ENCODE measurements around the gene ASCL1. TPM values are rescaled to one million over a fixed set of nuclear protein-coding genes. Genes with fewer than 3 reads are reported as not detected.

ASCL1 gene
- total RNA-seq, 1 experiment from 2014 or later = not detected

DNA sequence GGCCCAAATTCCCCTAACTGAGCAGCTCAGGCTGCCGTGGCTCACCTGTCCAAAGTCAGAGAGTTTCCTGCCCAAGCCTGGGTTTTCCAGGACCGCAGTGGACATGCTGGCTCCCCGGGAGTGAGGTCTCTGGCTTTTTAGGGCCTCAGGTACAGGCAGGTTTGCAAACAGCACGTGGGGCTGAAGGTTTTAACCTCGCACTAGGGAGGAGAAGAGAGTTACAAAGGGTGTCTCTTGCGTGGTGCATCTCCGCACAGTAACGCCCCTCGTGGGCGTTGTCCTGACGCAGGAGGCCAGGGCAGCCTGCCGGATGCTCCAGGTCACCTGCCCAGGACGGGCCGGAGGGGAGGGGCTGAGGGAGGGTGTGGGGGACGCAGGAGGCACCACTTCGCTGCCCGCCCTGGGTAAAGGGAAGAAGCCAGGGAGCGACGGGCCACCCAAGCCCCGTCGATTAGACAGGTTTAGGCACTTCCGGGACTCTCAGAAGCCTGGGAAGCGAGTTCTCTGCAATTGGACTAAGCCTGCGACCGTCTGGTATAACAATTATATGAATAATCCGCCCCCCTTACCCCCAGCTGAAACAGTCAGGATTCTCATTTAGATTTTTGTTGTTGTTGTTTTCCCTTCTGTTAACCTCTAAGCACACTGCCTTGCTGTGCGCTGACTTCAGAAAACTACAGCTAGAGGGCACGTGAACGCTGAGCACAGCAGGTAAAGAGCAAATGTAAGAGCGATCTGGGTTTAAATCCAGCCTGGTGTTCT lies 40.3 kb upstream of the ASCL1 start, which contains the start of gene PAH:
PAH (minus strand) TSS at position 219 of the 762 bp plus-strand sequence; CDS start at position 105, 114 bp downstream.
- CTCF ChIA-PET = interaction anchor here (0.8 kb wide), 1 partner anchor 35 kb away, joined by 5 read pairs; no protein-coding TSS in a partner anchor
- Mint-ChIP-seq H3K4me1 (ENCODE audit: insufficient read depth, unreplicated experiment) (no peaks in the 10 kb centered on the region), H3K4me3 (ENCODE audit: unreplicated experiment) (no peak within 1 kb of the TSS), H3K36me3 (ENCODE audit: insufficient read depth, unreplicated experiment) (peaks cover 4% of the 10 kb centered on the region), H3K27me3 (ENCODE audit: insufficient read depth, unreplicated experiment) (no peaks in the 10 kb centered on the region), H3K9me3 (ENCODE audit: unreplicated experiment) (no peaks in the 10 kb centered on the region), H3K27ac (ENCODE audit: low read depth, unreplicated experiment) (no peak within 1 kb of the TSS)
- TF ChIP-seq, protein P1, sequence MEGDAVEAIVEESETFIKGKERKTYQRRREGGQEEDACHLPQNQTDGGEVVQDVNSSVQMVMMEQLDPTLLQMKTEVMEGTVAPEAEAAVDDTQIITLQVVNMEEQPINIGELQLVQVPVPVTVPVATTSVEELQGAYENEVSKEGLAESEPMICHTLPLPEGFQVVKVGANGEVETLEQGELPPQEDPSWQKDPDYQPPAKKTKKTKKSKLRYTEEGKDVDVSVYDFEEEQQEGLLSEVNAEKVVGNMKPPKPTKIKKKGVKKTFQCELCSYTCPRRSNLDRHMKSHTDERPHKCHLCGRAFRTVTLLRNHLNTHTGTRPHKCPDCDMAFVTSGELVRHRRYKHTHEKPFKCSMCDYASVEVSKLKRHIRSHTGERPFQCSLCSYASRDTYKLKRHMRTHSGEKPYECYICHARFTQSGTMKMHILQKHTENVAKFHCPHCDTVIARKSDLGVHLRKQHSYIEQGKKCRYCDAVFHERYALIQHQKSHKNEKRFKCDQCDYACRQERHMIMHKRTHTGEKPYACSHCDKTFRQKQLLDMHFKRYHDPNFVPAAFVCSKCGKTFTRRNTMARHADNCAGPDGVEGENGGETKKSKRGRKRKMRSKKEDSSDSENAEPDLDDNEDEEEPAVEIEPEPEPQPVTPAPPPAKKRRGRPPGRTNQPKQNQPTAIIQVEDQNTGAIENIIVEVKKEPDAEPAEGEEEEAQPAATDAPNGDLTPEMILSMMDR (IDR thresholded peaks at IDR 0.05; ENCODE audit: unreplicated experiment) = no peak
- intact Hi-C loops (cut with micrococcal nuclease) = no loop called here
- POLR2A ChIA-PET = no interaction called here
- no peak for DNase-seq (ENCODE audit: unreplicated experiment)
- BruUV-seq (replicated peaks) = no TSS peak

DNA sequence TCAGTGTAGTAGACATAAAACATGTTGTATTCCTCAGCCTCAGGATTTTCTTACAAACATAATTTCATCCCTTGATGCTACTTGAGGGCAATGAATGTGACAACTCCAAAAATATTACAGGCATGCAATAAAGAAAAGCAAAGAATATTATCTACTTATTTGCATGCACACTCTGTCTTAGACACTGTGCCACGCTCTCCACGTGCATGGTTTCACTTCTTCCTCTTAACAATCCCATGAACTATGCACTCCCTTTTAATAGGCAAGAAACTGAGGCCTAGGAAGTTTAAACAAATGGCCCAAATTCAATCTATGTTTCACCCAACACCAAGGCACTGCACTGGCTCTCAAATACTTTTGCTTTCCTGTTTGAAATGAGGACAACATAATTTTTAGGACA lies 38.6 kb upstream of the ASCL1 start:
- POLR2A ChIA-PET = no interaction called here
- Mint-ChIP-seq H3K27me3 (ENCODE audit: insufficient read depth, unreplicated experiment) (no peaks in the 10 kb centered on the region), H3K4me1 (ENCODE audit: insufficient read depth, unreplicated experiment) (no peaks in the 10 kb centered on the region), H3K4me3 (ENCODE audit: unreplicated experiment) (no peak overlapping the region), H3K27ac (ENCODE audit: low read depth, unreplicated experiment) (no peak overlapping the region), H3K9me3 (ENCODE audit: unreplicated experiment) (no peaks in the 10 kb centered on the region), H3K36me3 (ENCODE audit: insufficient read depth, unreplicated experiment) (peaks cover 4% of the 10 kb centered on the region)
- CTCF ChIA-PET = no interaction called here
- intact Hi-C loops (cut with micrococcal nuclease) = no loop called here
- TF ChIP-seq, protein P1 (IDR thresholded peaks at IDR 0.05; ENCODE audit: unreplicated experiment) = no peak
- BruUV-seq (replicated peaks) = no TSS peak
- DNase-seq (ENCODE audit: unreplicated experiment) = no peak

DNA sequence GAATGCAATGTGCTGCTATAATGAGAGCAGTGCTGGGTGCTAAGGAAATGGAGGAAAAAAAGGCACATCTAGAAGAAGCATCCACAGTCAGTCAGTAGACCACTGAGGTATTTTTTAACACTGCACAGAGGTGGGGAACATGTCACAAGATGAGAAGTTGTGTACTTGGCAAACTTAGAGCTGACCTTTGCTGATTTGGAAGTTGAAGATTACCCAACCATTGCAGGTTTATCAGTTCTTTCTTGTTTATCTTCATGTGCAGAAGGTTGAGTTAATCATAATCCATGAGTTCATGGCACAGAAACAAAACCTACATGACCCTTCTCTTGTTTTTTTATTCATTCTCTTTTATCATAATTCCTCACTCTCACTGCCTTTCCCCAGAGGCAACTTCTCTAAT lies 37.2 kb upstream of the ASCL1 start:
- no TSS peak for BruUV-seq (replicated peaks)
- H3K4me3 Mint-ChIP-seq (ENCODE audit: unreplicated experiment) = no peak overlapping the region
- no peaks in the 10 kb centered on the region for H3K27me3 Mint-ChIP-seq (ENCODE audit: insufficient read depth, unreplicated experiment)
- no peak overlapping the region for H3K27ac Mint-ChIP-seq (ENCODE audit: low read depth, unreplicated experiment)
- no peaks in the 10 kb centered on the region for H3K4me1 Mint-ChIP-seq (ENCODE audit: insufficient read depth, unreplicated experiment)
- TF ChIP-seq, protein P1 (IDR thresholded peaks at IDR 0.05; ENCODE audit: unreplicated experiment) = no peak
- ChIA-PET CTCF (interaction anchor here (0.5 kb wide), 1 partner anchor 653 kb away, joined by 3 read pairs; no protein-coding TSS in a partner anchor), POLR2A (no interaction called here)
- peaks cover 4% of the 10 kb centered on the region for H3K36me3 Mint-ChIP-seq (ENCODE audit: insufficient read depth, unreplicated experiment)
- H3K9me3 Mint-ChIP-seq (ENCODE audit: unreplicated experiment) = no peaks in the 10 kb centered on the region
- DNase-seq (ENCODE audit: unreplicated experiment) = no peak
- intact Hi-C loops (cut with micrococcal nuclease) = no loop called here

DNA sequence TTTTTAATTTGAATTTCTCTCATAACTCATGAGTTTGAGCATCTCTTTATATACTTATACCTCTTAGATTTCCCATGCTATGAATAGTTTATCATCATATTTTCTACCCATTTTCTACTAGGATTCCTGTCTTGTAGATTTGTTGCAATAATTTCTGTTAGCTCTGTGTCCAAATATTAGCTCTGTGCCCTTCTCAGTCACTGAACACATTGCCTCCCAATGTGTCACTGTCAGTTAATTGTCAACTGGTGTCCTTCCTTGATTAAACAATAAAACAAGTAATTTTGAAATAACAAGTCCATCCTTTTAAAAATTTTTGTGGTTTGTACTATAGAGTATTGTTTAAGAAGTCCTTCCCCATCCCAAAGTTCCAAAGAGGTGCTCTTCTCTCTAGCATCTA lies 36.2 kb upstream of the ASCL1 start:
- H3K4me1 Mint-ChIP-seq (ENCODE audit: insufficient read depth, unreplicated experiment) = no peaks in the 10 kb centered on the region
- H3K27me3 Mint-ChIP-seq (ENCODE audit: insufficient read depth, unreplicated experiment) = no peaks in the 10 kb centered on the region
- H3K4me3 Mint-ChIP-seq (ENCODE audit: unreplicated experiment) = no peak overlapping the region
- ChIA-PET CTCF (no interaction called here), POLR2A (no interaction called here)
- no peaks in the 10 kb centered on the region for H3K9me3 Mint-ChIP-seq (ENCODE audit: unreplicated experiment)
- no TSS peak for BruUV-seq (replicated peaks)
- H3K27ac Mint-ChIP-seq (ENCODE audit: low read depth, unreplicated experiment) = no peak overlapping the region
- TF ChIP-seq, protein P1 (IDR thresholded peaks at IDR 0.05; ENCODE audit: unreplicated experiment) = no peak
- DNase-seq (ENCODE audit: unreplicated experiment) = no peak
- intact Hi-C loops (cut with micrococcal nuclease) = no loop called here
- H3K36me3 Mint-ChIP-seq (ENCODE audit: insufficient read depth, unreplicated experiment) = peaks cover 2% of the 10 kb centered on the region
